WI38 (cell line): ENCODE measurements around the gene METTL21C.

Source experiments
- H3K4me3 ChIP-seq: 2 replicates; pipeline ENCODE4 v1.5.1; 2011; ENCODE audit warnings: low read depth, mild to moderate bottlenecking, control low read depth, low read length
- TF ChIP-seq, protein P1 (sequence below): IDR thresholded peaks from 2 replicates; pipeline ENCODE4 v1.5.1; 2012; ENCODE audit warnings: low read depth, mild to moderate bottlenecking, control low read depth, low read length

METTL21C gene

DNA sequence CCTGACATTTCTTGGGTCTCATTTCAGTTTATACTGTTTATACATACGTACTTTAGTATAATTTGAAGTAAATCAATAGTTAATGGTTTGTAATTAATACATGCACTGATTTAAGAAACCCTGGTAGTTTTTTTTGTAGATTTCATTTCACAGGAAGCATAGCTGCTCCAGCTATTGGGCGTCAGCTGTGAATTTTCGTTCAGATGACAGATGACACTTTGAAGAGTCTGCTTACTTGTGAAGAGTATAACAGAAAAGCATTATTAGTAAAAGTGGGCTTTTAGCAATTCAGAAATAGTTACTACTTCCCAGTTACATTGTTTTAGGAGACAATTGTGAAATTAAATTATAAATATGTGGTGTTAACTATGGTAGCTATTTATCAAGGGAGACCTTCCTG lies 44.4 kb downstream of the METTL21C start:
- TF ChIP-seq, protein P1, sequence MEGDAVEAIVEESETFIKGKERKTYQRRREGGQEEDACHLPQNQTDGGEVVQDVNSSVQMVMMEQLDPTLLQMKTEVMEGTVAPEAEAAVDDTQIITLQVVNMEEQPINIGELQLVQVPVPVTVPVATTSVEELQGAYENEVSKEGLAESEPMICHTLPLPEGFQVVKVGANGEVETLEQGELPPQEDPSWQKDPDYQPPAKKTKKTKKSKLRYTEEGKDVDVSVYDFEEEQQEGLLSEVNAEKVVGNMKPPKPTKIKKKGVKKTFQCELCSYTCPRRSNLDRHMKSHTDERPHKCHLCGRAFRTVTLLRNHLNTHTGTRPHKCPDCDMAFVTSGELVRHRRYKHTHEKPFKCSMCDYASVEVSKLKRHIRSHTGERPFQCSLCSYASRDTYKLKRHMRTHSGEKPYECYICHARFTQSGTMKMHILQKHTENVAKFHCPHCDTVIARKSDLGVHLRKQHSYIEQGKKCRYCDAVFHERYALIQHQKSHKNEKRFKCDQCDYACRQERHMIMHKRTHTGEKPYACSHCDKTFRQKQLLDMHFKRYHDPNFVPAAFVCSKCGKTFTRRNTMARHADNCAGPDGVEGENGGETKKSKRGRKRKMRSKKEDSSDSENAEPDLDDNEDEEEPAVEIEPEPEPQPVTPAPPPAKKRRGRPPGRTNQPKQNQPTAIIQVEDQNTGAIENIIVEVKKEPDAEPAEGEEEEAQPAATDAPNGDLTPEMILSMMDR = no peak
- no peak overlapping the region for H3K4me3 ChIP-seq

DNA sequence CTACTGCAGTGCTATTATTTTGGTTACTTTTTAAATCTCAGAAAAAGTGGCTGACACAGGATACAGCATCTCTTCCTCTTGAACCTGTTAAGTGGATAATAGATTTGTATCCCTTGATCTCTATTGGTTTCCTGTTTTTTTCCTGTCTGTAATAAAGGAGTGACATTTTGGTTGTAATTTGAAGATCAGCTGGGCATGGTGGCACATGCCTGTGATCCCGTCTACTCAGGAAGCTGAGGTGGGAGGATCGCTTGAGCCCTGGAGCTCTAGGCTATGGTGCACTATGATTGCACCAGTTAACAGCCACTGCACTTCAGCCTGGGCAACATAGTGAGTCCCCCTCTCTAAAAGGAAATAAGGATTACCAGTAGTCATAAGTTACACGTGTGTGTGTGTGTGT lies 46.8 kb downstream of the METTL21C start:
- TF ChIP-seq, protein P1 = no peak
- H3K4me3 ChIP-seq = no peak overlapping the region

DNA sequence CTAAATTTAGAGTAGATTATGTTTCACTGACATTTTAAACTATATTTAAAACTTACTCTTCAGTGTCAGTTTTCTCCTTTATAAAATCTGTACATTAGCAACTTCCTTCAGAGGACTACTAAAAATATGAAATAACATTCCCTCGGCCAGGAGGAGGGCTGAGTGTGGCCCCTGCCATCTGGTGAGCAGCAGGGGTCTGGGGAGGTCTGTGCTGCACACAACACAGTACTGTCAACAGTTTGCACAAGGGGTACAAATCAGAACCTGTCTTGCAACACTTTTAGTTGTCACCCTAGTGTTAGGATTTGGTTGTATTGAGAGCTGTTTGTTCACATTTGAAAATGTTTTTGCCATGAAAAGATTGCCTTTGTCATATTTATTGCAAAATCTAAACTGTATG lies 49.1 kb downstream of the METTL21C start:
- no peak overlapping the region for H3K4me3 ChIP-seq
- TF ChIP-seq, protein P1 = no peak

DNA sequence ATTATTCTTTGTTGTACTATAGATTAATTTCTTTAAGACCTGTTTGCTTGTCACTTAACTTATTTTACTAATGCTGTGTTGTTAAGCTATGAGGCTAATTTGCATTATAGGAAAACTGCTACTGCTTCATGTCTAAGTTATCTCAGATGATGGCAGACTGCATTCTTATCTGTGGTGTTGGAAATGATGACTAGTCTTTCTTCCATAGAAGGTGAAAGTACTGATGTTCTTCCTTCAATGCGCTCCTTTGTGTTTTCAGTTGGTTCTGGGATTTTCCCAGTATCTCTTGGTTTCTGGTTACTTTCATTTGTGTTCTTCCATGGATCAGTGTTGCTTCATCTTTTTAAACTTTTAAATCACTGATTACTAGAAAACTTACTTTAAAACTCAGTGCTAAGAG lies 51.2 kb downstream of the METTL21C start:
- no peak overlapping the region for H3K4me3 ChIP-seq
- TF ChIP-seq, protein P1 = no peak

DNA sequence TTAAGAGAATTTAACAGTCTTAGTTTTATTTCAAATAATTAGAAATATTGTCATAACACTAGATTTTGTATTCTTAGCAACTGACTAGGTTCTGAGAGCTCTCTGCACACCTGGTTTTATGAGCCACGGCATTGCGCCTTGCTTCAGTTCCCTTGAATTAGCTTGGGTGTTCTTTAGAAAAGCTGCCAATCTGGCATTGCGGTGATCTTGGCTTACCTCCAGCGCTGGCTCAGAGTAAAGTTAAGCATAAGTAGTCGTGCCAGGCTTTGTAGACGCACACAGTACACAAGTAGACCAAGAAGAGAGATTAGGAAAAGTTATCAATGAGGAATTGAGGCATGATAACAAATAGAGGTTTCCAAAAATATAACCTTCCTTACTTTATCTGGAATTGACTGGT lies 52.4 kb downstream of the METTL21C start:
- TF ChIP-seq, protein P1 = no peak

DNA sequence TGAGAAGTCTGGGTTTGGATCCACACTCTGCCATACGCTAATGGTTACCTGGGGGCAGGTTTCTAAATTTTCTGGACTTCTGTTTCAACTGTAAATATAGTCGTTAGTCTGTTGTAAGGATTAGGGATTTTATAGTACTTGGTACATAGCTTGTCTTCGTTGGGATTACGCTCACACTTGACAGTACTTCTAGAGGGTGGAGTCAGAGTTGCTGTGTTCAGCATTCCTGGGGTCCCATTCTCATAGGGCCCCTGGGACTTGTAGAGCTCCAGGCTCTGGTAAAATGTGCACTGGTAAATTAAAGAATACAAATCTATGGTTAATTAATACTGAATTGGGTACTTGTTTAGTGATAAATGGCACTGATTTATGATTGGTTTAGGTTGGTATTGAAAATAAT lies 52.8 kb downstream of the METTL21C start:
- no peak overlapping the region for H3K4me3 ChIP-seq

More for the DNA sequence above, 52.4 kb downstream of the METTL21C start:
- no peak overlapping the region for H3K4me3 ChIP-seq

DNA sequence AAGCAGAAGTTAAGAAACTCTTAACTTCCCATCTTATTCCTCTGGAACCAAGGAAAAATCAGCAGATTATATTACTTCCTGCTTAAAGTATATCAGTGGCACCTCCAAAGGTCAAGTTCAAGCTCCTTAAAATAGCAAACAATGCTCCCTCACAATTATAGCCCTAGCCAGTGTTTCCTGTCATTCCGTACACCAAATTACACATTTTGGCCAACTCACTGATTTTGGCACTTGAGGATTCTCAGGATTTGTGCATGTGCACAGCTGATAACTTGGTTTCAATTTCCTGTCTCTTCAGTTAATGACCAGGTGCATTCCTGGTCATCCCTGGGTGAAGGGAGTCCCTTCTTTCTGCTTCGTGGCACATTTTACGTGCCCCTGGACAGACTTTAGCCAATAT lies 56.1 kb downstream of the METTL21C start:
- no peak overlapping the region for H3K4me3 ChIP-seq
- TF ChIP-seq, protein P1 = no peak

More for the DNA sequence above, 52.8 kb downstream of the METTL21C start:
- TF ChIP-seq, protein P1 = no peak
